ENCODE data around the gene SP1. TPM values are rescaled to one million over a fixed set of nuclear protein-coding genes. Genes with fewer than 3 reads are reported as not detected.
A peak's percentile ranks its signal among the peaks of the same experiment; 100 is the strongest.
"Not testable (repeated sequence)": the region's sequence is repeated elsewhere in the genome, so short reads cannot be mapped to it uniquely, and the experiment has no call there.

Gene SP1
- total RNA-seq, 1 experiment from 2014 or later: 35.2 TPM

DNA sequence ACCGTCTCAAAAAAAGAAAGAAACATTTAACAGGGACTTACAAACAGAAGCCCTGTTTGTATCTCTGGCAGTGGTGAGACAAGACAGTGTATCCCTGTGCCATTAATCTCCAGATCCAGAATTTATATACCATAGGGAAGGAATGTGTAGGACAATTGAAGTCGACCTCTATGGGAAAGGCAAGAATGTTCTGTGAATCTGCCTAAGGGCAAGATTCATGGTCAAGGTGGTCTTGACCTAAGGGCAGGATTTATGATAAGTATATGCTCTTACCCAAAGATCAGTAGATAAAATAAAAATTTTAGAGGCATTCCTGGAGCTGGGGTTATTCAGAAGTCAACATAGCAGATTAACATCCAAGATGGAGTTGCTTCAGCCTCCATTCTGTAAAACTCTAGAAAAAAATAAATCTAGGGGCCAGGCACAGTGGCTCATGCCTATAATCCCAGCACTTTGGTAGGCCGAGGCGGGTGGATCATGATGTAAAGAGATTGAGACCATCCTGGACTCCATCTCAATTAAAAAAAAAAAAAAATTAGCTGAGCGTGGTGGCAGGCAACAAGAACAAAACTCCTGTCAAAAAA, 21.0 kb upstream of the SP1 start:
- no peak for DNase-seq (ENCODE audit: low read depth)

DNA sequence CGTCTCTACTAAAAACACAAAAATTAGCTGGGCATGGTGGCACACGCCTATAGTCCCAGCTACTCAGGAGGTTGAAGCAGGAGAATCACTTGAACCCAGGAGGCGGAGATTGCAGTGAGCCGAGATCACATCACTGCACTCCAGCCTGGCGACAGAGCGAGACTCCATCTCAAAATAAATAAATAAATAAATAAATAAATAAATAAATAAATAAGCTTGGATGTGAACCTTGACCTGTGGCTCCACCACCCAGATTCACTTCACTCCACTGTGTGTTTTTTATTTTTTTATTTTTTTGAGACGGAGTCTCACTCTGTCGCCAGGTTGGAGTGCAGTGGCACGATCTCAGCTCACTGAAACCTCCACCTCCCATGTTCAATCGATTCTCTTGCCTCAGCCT, 18.3 kb upstream of the SP1 start:
- not testable (repeated sequence) for DNase-seq (ENCODE audit: low read depth)

DNA sequence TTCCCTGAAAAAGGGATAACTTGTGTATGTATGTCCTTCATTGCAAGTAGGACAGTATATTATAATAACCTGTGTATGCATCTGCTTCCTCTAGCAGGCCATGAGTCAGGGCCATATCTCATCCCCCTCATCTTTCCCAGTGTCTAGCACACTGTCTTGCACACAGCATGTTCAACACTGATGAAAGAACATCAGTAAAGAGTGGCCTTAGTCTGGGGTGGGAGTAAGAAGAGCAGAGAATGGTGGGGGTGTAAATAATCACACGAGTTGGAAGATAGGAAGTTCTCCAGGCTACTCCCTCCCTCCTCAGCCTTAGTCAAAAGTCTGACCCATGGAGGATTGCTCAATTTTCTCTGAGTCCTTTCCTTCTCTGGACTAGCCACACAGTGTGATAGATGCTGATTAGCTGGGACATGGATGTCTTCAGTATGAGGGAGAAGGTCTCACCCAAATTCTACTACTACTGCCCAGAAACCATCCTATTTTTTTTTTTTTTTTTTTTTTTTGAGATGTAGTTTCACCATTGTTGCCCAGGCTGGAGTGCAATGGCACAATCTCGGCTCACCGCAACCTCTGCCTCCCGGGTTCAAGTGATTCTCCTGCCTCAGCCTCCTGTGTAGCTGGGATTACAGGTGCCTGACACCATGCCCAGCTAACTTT, 14.6 kb upstream of the SP1 start:
- DNase-seq (ENCODE audit: low read depth): no peak

DNA sequence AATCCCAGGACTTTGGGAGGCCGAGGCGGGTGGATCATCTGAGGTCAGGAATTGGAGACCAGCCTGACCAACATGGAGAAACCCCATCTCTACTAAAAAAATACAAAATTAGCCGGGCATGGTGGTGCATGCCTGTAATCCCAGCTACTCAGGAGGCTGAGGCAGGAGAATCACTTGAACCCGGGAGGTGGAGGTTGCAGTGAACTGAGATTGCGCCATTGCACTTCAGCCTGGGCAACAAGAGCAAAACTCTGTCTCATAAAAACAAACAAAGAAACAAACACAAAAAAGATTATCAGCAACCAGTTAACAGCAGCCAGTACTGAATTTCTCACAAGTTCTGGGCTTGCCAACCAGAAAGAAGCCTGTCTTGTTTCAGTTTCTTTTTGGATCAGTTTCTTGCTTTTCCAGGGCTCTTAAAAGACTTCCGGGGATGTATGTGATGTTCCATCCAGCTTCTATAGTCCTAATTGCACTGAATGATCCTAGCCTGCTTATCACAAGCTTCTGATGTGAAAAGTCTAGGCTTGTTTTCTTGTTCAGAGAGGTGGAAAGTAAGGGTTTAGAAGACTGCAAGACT, 6.3 kb upstream of the SP1 start:
- DNase-seq (ENCODE audit: low read depth): not testable (repeated sequence)

DNA sequence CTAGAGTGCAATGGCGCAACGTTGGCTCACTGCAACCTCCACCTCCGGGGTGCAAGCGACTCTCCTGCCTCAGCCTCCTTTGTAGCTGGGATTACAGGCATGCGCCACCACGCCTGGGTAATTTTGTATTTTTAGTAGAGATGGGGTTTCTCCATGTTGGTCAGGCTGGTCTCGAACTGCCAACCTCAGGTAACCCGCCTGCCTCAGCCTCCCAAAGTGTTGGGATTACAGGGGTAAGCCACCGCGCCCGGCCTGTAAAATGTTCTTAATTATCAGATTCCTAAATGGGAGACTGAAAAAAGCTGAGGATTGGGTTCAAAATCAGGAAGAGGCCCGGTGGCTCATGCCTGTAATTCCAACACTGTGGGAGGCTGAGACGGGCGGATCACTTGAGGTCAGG, 5.7 kb upstream of the SP1 start:
- DNase-seq (ENCODE audit: low read depth): not testable (repeated sequence)

DNA sequence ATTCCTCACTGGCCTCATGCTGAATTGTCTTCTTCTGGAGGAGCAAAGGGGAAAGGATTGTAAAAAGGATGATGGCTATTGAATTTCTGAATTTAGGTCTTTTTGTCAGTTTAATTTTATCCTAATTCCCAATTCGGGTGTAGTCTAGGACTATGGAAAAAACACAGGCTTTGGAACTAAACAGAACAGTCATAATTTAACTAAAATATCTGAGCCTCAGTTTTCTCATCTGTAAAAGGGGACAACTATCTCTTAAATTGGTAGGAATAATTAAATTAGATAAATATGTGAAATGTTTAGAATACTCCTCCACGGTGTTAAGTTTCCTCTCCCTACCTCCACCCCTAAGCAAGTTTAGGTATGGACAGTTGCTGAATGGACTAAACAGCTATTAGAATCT, 3.2 kb upstream of the SP1 start:
- DNase-seq (ENCODE audit: low read depth): no peak

DNA sequence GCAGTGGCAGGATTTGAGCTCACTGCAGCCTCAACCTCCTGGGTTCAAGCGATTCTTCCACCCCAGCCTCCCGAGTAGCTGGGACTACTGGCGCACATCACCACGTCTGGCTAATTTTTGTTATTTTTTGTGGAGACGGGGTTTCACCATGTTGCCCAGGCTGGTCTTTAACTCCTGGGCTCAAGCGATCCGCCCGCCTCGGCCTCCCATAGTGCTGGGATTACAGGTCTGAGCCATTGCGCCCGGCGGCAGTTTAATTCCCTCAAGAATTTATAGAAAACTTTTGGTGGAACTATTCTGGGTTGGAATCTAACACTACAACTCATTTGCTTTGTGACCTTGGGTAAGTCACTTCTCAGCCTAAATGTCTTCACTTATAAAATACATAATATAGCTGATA, 1.8 kb upstream of the SP1 start:
- no peak for DNase-seq (ENCODE audit: low read depth)

DNA sequence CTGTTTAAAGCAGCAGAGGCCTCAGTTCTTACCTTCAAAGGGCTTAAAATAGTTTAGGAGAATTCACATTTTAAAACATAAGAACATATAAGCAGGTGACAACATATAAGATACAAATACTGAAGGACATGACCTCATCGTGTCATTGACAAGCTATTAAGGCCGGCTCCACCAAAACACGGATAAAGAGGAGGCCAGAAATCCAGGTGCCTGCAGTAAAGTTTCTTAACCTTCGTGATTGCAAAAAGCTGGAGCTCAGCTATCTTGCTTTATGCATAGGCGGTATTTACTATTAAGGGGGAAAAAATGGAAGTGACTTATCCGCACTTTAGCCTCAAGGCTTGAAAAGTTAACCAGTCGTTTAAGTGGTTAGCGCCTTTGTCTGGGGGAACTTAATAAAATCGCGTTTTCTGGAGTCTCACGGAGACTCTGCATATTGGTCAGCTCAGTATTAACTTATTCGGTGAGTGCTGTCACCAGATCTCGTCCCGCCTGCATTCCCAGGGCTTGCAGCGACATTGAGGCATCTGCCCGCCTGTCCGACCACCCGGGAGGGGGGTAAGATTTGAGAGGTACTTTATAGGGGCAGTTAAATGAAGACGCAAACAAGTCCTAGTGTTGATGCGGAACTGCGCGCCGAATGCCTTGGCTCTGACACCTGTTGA, 1.1 kb upstream of the SP1 start:
- no peak for DNase-seq (ENCODE audit: low read depth)

DNA sequence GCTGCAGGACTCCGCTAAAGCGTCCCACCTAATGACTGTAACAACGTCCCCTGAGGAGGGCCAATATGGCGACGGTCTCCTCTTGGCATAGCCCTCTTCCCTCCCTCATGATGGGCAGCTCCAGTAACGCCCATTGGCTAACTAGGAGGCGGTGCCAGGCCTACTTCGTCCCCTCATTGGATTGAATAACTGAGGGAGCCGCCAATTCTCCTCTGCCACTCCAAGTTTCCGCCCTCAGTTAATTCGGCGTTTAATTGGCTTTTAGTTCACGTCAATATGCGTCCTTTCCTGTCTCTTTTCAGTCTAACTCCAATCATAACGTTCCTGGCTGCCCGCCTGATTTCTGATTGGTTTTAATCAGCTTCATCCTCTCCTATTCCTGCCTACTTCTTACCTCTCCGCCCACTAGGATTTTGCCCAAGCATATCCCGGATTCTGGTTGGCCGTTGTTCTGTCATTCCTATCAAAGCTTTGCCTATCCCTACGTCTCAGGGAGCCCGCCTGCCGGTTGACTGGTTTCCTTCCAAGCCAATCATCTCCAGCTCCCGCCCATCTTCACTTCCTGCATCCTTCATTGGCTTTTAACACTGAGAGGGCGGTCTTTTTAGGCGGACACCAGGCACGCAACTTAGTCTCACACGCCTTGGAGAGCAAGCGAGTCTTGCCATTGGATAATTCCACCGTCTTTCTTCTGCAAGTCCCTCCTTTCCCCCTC, 430 bp upstream of the SP1 start:
- peak; percentile 100 for DNase-seq (ENCODE audit: low read depth)

DNA sequence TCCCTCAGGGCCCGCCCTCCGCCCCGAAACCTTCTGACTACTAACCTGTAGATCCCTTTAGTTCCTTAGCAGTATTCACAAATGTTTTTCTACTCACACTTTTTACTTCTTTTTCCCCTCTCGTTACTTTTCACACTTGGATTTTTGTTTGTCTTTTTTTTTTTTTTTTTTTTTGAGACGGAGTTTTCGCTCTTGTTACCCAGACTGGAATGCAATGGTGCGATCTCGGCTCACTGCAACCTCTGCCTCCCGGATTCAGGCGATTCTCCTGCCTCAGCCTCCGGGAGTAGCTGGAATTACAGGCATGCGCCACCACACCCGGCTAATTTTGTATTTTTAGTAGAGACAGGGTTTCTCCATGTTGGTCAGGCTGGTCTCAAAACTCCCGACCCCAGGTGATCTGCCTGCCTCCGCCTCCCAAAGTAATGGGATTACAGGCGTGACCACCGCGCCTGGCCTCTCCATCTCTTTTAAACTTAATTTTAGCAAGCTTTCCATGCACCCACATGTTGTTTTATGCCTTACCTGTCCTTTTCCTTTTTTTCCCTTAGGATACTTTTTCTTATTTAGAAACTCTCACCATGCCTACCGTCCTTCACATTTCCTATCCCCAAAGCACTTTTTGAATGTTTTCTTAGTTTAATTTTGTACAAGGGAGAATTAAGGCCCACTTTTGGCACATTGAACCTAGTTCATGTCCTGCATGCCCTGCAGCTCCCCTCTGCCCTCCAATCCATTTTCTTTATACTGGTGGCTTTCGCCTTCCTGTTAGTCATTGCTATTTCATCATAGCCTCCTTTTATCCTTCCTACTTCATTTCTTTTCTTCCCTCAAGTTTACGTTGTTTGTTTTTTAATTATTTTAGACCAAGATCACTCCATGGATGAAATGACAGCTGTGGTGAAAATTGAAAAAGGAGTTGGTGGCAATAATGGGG, 1.1 kb downstream of the SP1 start:
- peak; percentile 56 for DNase-seq (ENCODE audit: low read depth)

DNA sequence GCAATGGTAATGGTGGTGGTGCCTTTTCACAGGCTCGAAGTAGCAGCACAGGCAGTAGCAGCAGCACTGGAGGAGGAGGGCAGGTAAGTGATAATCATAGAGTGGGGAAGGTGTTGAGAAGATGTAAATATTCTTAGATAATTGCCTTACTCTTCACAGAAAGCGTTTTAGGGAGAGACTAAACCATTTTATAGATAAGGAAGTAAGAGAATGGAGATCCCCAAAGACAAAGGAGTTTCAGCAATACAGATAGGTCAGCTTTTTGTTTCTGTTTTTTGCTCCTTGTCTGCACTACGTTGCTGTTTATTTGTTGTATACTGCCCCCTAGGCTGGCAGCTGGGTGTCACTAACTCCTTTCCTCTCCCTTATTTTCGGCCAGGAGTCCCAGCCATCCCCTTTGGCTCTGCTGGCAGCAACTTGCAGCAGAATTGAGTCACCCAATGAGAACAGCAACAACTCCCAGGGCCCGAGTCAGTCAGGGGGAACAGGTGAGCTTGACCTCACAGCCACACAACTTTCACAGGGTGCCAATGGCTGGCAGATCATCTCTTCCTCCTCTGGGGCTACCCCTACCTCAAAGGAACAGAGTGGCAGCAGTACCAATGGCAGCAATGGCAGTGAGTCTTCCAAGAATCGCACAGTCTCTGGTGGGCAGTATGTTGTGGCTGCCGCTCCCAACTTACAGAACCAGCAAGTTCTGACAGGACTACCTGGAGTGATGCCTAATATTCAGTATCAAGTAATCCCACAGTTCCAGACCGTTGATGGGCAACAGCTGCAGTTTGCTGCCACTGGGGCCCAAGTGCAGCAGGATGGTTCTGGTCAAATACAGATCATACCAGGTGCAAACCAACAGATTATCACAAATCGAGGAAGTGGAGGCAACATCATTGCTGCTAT, 2.0 kb downstream of the SP1 start:
- DNase-seq (ENCODE audit: low read depth): peak; percentile 52

DNA sequence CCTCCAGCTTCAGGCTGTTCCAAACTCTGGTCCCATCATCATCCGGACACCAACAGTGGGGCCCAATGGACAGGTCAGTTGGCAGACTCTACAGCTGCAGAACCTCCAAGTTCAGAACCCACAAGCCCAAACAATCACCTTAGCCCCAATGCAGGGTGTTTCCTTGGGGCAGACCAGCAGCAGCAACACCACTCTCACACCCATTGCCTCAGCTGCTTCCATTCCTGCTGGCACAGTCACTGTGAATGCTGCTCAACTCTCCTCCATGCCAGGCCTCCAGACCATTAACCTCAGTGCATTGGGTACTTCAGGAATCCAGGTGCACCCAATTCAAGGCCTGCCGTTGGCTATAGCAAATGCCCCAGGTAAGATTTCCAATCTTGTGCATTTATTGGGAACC, 3.3 kb downstream of the SP1 start:
- no peak for DNase-seq (ENCODE audit: low read depth)

DNA sequence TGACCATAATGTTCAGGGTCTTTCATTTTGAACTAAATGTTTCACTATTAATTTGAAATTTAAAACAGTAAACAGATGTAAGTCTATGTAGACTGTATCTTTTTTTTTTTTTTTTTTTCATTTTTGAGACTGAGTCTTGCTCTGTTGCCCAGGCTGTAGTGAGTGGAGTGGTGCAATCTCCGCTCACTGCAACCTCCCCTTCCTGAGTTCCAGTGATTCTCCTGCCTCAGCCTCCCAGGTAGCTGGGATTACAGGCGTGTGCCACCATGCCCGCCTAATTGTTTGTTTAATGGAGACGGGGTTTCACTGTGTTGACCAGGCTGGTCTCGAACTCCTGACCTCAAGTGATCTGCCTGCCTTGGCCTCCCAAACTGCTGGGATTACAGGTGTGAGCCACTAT, 6.4 kb downstream of the SP1 start:
- DNase-seq (ENCODE audit: low read depth): not testable (repeated sequence)

DNA sequence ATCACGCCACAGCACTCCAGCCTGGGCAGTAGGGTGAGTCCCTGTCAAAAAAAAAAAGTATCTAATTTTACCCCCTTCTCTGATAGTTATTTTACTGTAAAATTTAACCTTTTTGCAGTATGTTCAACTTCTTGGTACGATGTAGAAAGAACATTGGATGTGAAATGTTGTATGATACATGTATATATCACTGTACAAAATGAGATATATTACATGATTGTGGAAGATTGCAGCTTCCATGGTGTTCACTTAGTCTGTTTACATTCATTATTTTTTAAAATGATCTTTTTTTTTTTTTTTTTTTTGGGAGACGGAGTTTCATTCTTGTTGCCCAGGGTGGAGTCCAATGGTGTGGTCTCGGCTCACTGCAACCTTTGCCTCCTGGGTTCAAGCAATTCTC, 9.0 kb downstream of the SP1 start:
- DNase-seq (ENCODE audit: low read depth): no peak

DNA sequence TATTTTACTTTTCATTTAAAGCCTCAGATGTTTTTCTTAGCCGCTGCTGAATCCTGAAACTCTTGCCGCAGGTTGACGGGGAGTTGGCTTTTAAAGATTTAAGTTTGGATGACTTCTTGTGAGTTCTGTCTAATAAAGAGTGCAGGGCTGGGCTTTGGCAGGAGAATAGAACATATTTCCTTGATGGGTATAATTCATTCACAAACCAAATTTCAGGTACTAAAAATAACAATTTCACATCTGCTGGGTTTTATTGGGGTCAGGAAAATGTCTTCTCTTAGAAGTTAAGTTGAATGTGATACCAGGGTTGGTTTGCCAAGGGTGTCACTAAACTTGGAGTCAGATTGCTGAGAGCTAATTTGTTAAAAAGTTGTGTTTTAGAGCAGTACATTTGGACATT, 9.7 kb downstream of the SP1 start:
- peak; percentile 12 for DNase-seq (ENCODE audit: low read depth)

DNA sequence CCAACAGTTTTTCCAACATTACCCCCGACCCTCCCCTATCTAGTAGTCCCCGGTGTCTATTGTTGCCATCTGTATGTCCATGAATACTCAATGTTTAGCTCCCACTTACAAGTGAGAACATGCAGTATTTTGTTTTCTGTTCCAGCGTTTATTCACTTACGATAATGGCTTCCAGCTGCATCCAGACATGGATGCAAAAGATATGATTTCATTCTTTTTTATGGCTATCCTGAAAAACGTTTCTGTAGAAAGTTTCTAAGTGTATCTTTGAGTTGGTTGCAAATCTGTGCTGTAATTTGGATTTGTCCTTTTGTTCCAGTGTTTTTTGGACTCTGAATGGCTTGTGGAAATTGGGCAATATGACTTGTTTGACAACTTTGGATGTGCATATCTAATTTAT, 11.7 kb downstream of the SP1 start:
- no peak for DNase-seq (ENCODE audit: low read depth)

DNA sequence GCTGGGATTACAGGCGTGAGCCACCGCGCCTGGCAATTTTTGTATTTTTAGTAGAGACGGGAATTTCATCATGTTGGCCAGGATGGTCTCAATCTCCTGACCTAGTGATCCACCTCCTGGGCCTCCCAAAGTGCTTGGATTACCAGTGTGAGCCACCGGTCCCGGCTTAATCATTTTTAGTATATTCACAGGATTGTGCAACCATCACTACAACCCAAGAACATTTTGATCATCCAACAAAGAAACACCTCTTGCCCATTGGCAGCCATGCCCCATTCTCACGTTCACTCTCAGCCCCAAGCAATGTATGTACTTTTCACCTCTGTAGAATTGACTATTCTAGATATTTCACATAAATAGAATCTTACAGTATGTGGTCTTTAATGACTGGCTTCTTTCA, 19.9 kb downstream of the SP1 start:
- DNase-seq (ENCODE audit: low read depth): no peak

DNA sequence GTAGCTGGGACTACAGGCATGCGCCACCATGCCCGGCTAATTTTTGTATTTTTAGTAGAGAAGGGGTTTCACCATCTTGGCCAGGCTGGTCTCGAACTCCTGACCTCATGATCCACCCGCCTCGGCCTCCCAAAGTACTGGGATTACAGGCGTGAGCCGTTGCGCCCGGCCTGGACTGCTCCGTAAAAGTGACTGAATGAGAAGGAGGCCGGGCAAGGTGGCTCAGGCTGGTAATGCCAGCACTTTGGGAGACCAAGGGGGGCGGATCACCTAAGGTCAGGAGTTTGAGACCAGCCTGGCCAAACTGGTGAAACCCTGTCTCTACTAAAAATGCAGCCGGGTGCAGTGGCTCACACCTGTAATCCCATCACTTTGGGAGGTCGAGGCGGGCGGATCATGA, 22.4 kb downstream of the SP1 start:
- DNase-seq (ENCODE audit: low read depth): not testable (repeated sequence)

DNA sequence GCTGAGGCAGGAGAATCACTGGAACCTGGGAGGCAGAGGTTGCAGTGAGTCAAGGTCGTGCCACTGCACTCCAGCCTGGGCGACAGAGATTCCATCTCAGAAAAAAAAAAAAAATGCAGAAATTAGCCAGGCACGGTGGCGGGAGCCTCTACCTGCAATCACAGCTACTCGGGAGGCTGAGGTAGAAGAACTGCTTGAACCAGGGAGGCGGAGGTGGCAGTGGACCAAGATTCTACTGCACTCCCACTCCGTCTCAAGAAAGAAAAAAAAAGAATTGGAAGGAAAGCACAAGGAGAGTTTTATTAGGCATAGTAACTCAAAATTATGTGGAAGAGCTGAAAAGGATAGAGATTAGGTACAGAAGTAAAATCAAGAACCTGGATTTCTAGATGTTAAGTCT, 22.9 kb downstream of the SP1 start:
- DNase-seq (ENCODE audit: low read depth): no peak

DNA sequence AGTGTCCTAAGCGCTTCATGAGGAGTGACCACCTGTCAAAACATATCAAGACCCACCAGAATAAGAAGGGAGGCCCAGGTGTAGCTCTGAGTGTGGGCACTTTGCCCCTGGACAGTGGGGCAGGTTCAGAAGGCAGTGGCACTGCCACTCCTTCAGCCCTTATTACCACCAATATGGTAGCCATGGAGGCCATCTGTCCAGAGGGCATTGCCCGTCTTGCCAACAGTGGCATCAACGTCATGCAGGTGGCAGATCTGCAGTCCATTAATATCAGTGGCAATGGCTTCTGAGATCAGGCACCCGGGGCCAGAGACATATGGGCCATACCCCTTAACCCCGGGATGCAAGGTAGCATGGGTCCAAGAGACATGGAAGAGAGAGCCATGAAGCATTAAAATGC, 31.0 kb downstream of the SP1 start:
- no peak for DNase-seq (ENCODE audit: low read depth)

All from RPMI7951 (cell line).